ENCODE data around the gene CENPS. TPM values are rescaled to one million over a fixed set of nuclear protein-coding genes. Genes with fewer than 3 reads are reported as not detected.
A peak's percentile ranks its signal among the peaks of the same experiment; 100 is the strongest.

CENPS gene
- total and polyA plus RNA-seq, 9 of the 15 experiments (the other 6 are each of a cell fraction or from before 2014, with no cell fraction given): 10.2 to 36.0 (median 26.0) TPM

GRCh38 chr1:10475510-10475909 lies 45.3 kb downstream of the CENPS start:
- FAIRE-seq: peak; percentile 48
- under 1% methylated on average over 13 of the region's 13 CpGs for WGBS (ENCODE audit: insufficient coverage, low coverage, missing lambda C conversion rate)
- CTCF ChIA-PET (ENCODE audit: low intra/inter-chr PET ratio): no interaction called here
- TF ChIP-seq HNRNPUL1 (IDR thresholded peaks at IDR 0.05; ENCODE audit: low read length) (no peak), MBD1 (CRISPR knock-in tag; IDR thresholded peaks at IDR 0.05) (no peak), TEAD4 (IDR thresholded peaks at IDR 0.05; ENCODE audit: low read length) (no peak), TEAD4 (CRISPR knock-in tag; IDR thresholded peaks at IDR 0.05; ENCODE audit: borderline replicate concordance) (no peak), ESRRB (CRISPR knock-in tag; IDR thresholded peaks at IDR 0.05; ENCODE audit: borderline replicate concordance) (no peak), ZBTB49 (CRISPR knock-in tag; IDR thresholded peaks at IDR 0.05; ENCODE audit: borderline replicate concordance) (no peak), HIVEP1 (CRISPR knock-in tag; IDR thresholded peaks at IDR 0.05) (no peak), FOXK2 (conservative IDR thresholded peaks at IDR 0.05 in 1 of 2, IDR thresholded peaks at IDR 0.05 in 1 of 2; ENCODE audit: low read depth in 2 of 2) (no peak), ZFX (CRISPR knock-in tag; IDR thresholded peaks at IDR 0.05) (no peak), ZNF740 (CRISPR knock-in tag; IDR thresholded peaks at IDR 0.05) (no peak), ZNF740 (tag; IDR thresholded peaks at IDR 0.05) (no peak), IRF1 (CRISPR knock-in tag; IDR thresholded peaks at IDR 0.05; ENCODE audit: borderline replicate concordance) (no peak), ZFP30 (CRISPR knock-in tag; IDR thresholded peaks at IDR 0.05; ENCODE audit: borderline replicate concordance) (no peak), MAZ (CRISPR knock-in tag; conservative IDR thresholded peaks at IDR 0.05 in 1 of 2, IDR thresholded peaks at IDR 0.05 in 1 of 2) (peak in 1 of 2 experiments; percentile 0; a peak in 1 of 4 replicates), HDGF (IDR thresholded peaks at IDR 0.05) (no peak)

More at GRCh38 chr1:10475510-10475909, 45.3 kb downstream of the CENPS start:
- Histone ChIP-seq H3K4me3 (peak overlapping the region; percentile 72), H3K9me3 (replicated peaks; ENCODE audit: control insufficient read depth, insufficient read depth, low read depth, low read length) (no peaks in the 10 kb centered on the region), H3K27me3 (ENCODE audit: control insufficient read depth in 2 of 2, insufficient read depth in 2 of 2, low read length in 2 of 2) (no peaks in the 10 kb centered on the region), H3K27ac (ENCODE audit: extremely low read depth, low read depth, low read length) (peak overlapping the region; percentile 90), H4K20me1 (replicated peaks; ENCODE audit: control insufficient read depth, insufficient read depth, low read length) (no peaks in the 10 kb centered on the region), H3K36me3 (ENCODE audit: control insufficient read depth, insufficient read depth, low read length) (peaks cover 22% of the 10 kb centered on the region), H3K9ac (ENCODE audit: insufficient read depth in 1 of 2, low read depth in 2 of 2, low read length in 2 of 2) (peak overlapping the region; percentile 82 to 98), H3K9me1 (ENCODE audit: control insufficient read depth, insufficient read depth, low read length) (no peaks in the 10 kb centered on the region), H3K4me1 (replicated peaks in 1 of 2; ENCODE audit: control insufficient read depth in 2 of 2, insufficient read depth in 2 of 2, low read length in 2 of 2) (peaks cover 24 to 31% of the 10 kb centered on the region in 2 experiments; a peak in 4 of 5 replicates), H2AFZ (ENCODE audit: low read depth, low read length) (peak overlapping the region; percentile 84), H3K79me2 (ENCODE audit: control insufficient read depth, insufficient read depth, low read length) (peaks cover 68% of the 10 kb centered on the region), H3K4me2 (ENCODE audit: insufficient read depth, low read length) (peak overlapping the region; percentile 84)
- in situ Hi-C loops (cut with MboI): no loop called here
- BruUV-seq (replicated peaks): no TSS peak
- intact Hi-C loops (cut with micrococcal nuclease): loop anchor here (2.0 kb wide), 1 partner anchor 19 kb away; no protein-coding TSS in a partner anchor
- POLR2A ChIA-PET: interaction anchor here (0.6 to 0.9 kb wide), 6 partner anchors 9 to 159 kb away, joined by 3 to 4 read pairs (median 3); partner anchors contain the start of gene CENPS
- ATAC-seq: peak; percentile 0; the same call in 1 of the 3 replicates
- DNase-seq (ENCODE audit: extremely low read depth in 1 of 4, low spot score in 3 of 4): peak in 2 of 4 experiments; percentile 40 to 61

Data from K562 (cell line).